Measurements from ENCODE around the gene SIRT7.

DNA sequence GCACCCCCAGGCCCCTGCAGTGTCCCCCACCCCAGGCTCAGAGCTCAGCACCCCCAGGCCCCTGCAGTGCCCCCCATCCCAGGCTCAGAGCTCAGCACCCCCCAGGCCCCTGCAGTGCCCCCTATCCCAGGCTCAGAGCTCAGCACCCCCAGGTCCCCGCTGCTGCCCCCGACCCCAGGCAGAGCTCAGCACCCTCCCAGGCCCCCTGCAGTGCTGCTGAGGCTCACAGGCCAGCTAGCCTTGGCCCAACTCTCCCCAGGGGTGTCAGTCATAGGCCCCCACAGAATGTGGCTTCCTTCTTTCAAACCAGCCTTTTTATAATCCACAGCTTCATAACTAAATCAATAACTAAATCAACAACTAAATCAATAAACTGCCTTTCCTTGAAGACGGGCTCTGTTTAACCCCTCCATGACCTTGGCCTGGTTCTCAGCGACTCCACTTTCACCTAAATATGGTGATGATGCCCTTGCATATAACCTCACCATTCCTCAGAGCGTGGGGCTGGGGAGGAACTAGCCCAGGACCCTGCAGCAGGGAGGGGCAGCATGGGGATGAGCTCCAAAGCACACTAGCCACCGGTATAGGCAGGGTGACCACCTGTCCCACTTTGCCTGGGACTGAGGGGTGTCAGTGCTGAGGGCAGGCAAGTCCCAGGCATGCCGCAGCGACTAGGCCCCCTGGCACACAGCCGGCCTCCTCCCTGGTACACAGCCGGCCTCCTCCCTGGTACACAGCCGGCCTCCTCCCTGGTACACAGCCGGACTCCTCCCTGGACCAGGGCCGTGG, 38.0 kb upstream of the SIRT7 start:
- TF ChIP-seq, protein P1, sequence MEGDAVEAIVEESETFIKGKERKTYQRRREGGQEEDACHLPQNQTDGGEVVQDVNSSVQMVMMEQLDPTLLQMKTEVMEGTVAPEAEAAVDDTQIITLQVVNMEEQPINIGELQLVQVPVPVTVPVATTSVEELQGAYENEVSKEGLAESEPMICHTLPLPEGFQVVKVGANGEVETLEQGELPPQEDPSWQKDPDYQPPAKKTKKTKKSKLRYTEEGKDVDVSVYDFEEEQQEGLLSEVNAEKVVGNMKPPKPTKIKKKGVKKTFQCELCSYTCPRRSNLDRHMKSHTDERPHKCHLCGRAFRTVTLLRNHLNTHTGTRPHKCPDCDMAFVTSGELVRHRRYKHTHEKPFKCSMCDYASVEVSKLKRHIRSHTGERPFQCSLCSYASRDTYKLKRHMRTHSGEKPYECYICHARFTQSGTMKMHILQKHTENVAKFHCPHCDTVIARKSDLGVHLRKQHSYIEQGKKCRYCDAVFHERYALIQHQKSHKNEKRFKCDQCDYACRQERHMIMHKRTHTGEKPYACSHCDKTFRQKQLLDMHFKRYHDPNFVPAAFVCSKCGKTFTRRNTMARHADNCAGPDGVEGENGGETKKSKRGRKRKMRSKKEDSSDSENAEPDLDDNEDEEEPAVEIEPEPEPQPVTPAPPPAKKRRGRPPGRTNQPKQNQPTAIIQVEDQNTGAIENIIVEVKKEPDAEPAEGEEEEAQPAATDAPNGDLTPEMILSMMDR (IDR thresholded peaks at IDR 0.05): no peak
- TF ChIP-seq POLR2A (IDR thresholded peaks at IDR 0.05): no peak
